GM21526 (cell line): ENCODE data around the gene INAVA.
A peak's percentile ranks its signal among the peaks of the same experiment; 100 is the strongest.

ENCODE experiments used
- ATAC-seq: cut with Tn5 transposase; IDR thresholded peaks from one replicate; pipeline ENCODE4 v1.9.1; 2021; ENCODE audit warnings: moderate library complexity; ENCODE audit not compliant: unreplicated experiment, low FRiP score

Gene INAVA, protein sequence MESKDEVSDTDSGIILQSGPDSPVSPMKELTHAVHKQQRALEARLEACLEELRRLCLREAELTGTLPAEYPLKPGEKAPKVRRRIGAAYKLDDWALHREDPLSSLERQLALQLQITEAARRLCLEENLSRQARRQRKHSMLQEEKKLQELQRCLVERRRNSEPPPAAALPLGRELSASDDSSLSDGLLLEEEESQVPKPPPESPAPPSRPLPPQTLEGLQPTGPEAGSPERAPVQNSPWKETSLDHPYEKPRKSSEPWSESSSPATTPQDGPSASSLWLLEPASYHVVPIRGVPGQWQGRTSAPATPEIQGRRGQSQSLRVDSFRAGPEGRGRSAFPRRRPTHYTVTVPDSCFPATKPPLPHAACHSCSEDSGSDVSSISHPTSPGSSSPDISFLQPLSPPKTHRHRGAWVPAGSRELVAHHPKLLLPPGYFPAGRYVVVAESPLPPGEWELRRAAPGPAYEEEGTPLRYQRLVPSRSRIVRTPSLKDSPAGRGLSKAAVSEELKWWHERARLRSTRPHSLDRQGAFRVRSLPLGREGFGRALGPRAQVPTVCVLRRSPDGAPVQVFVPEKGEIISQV

DNA sequence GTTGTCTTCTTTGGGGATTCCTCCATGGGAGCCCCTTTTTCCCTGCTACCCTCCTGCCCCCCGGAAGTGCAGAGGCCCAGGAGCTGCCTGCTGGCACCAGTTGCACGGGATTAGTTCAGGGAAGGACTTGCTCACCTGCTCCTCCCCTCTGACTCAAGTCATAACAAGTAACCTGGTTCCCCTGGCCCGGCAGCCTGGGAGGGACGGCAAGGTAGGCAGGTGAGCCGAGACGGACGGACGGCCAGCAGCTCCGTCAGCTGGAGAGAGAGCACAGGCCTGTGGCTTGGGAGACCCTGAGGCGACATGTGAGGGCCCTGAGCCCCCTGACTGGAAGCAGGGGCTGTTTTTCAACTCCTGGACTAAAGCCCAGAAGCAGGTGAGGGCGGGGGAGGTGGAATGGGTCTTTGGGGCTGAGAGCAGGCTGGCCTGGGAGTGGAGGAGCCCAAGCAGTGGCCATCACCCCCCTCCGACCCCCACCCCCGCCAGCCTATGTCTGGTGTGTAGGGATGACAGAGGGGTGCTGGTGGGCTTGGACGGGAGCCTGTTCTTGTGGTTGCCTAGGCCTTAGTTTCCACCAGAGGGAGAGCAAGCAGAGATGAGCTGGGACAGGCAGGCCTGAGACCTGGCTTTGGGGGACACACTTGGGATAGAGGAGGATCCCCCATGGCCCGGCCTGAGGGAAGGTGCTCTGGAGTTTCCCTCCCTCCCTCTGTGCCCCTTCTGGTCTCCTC is at the start of gene INAVA:
Gene INAVA, plus strand, starts transcription at position 189 of the 731 bp plus-strand sequence. CDS start 3,501 bp downstream, outside the sequence.
- ATAC-seq: no peak

DNA sequence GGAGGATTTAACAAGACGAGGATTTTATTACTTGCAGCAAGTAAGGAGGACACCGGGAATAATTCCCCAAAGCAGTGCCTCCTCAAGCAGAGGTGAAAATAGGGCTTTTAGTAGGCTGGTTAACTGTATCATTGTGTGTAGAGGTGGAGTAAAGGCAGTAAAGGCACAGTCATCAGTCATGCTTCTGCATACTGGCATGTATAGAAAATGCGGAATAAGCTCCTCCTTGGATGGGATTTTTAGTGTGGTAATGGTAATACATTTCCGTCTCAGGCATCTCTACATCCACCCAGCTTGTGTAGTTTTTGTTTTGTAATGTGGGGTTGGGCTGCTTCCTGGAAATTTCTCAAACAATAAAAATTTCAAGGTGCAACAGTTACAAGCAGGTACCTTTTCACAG is 49.3 kb upstream of the INAVA start:
- no peak for ATAC-seq

DNA sequence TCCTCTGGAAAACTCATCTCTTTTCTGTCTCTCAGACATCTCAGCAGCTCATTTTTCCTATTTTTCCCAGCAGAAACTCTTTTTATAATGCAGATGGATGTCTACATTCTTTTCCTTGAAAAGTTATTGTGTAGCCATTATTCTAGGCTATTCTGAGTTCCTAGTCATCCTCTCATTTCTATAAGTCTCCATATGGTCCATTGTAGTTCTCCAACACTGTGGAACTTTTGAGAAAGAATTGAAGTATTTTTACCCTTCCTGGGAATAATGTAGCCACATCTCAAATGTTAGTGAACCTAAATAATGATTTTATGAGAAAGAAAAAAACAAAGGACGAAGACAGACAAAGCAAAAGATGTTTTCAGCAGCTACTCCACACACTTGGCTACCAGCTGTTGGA is 48.3 kb upstream of the INAVA start:
- no peak for ATAC-seq

DNA sequence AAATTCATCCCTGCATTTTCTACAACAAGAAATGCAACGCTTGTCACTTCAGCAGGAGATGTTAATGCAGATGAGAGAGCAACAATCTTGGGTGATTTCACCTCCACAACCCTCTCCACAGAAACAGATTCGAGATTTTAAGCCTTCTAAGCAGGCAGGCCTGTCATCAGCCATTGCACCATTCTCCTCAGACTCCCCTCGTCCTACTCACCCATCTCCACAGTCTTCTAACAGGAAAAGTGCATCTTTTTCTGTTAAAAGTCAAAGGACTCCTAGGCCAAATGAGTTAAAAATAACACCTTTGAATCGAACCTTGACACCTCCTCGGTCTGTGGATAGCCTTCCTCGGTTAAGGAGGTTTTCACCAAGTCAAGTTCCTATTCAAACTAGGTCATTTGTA is 45.3 kb upstream of the INAVA start:
- no peak for ATAC-seq

DNA sequence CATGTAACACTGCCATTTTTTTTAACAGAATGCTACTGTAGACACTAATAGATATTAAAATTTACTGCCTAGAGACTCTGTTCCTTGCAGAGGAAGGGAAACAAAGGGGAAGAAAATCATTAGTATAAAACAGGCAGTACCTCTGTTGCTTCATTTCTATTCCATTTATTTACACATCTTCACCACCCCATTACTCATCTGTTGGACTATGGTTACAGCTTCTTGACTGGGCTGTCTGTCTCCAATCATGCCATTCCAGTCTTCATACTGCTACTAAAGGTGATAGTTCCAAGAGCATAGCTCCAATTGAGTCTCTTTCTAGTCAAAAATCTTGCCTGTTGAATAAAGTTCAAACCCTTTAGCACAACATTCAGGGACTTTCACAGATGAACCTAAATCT is 44.1 kb upstream of the INAVA start:
- no peak for ATAC-seq

DNA sequence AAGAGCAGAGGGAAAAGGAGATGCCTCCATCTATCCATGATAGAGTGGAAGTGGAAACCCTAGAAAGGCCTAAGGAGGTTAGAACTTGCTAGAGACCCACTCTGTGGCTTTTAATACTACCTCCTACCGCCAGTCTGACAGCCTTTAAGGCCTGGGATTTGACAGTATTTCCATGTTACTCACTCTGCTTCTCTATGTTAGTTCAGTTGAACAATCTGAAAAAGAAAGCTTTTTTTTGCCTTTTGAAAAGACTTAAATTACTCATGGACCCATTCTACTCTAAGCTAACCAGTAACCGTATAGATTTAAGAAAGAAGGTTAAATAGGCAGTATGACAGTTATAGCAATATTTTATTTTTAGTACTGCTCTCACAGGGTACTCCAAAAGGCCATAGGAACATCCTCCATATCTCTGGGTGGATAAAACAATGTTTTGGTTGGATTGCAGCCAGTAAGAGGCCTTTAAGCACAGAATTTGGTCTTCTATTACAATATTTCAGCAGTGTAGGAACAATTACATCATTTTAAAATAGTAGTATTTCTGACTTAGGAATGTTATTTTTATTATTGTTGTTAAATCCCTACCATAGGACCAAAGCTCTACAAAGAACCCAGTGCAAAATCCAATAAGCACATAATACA is 37.9 kb upstream of the INAVA start:
- no peak for ATAC-seq

DNA sequence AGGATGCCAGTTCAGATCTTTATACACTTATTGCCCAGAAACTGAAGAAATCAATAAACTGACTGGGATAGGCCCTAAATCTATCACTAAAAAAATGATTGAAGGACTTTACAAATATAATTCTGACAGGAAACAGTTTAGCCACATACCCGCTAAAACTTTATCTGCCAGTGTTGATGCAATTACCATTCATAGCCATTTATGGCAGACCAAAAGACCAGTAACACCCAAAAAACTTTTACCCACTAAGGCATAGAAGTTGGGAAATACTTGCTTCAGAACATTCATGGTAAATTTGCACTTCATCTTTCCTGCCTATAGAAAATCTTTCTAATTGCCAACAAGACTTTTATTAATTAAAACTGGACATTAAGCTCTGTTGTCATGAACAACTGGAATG is 36.9 kb upstream of the INAVA start:
- no peak for ATAC-seq

DNA sequence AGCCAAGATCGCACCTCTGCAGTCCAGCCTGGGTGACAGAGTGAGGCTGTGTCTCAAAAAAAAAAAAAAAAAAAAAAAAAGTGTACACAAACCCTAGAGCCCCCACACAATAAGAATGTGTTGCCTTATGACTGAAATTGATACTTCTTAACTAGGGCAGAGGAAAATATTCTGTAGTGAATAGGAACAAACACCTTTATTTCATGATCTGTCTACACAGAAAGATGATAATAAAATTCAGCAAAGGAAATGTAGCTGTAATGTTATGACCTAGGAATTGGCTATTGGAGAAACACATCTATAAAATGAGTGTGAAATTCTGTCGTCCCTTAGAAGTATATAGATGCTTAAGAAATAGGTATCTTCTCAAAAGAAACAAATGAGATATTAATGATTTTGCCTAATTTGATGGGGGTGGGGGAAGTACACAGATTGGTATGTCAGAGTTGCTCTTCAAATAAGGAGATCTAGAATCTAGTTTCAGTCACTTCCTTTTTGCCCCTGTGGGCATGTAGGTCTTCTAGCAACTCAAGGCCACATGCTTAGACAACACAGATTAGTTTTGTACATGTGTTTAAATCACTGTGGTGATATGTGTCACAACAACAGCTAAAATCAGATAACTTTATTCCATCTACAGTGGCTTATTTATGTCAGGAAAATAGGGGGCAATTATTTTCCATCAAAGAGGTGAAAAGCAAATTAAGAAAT is 32.6 kb upstream of the INAVA start:
- ATAC-seq: peak; percentile 30

DNA sequence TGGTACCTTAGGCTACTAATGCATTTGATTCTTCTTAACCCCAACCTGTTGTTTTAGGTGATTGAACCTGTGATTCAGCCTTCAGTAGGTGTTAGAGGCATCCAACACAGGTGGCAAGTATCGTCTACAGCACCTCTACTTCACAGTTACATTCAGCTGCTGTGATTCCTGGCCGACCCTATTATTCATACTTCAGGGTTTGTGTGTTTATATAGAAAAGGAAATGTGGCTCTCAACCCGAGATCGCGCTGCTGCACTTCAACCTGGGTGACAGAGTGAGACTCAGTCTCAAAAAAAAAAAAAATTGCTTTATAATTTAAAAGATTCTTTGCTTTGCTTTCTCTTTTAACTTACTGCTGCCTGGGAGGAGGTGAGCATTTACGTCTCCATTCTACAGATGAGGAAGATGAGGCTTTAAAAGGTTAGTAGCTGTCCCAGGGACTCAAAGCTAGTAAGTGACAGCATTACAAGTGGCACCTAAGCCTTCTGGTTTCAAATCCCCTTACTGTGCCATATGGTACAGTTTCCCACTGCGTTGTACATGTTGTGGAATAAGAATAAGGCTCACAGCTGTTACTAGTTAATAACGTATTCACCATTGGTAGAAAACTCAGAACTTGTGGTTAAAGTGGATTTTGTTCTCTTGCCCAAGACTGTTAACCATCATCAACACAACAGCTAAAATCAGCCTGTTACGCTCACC is 31.8 kb upstream of the INAVA start:
- no peak for ATAC-seq

DNA sequence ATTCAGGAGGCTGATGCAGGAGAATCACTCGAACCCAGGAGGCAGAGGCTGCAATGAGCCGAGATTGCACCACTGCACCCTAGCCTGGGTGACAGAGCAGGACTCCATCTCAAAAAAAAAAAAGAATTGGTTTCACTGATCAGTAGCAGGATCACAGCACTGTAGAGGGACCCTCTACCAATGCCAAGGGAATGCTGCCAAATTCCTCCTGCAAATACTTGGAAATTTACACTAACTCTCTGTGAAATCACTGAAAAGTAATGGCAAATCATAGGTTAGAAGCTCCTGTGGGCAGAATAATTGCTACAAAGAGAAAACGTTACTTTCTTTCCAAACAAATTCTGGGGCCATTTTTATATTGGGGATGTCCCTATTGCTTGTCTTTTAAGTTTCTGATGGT is 28.6 kb upstream of the INAVA start:
- ATAC-seq: no peak

DNA sequence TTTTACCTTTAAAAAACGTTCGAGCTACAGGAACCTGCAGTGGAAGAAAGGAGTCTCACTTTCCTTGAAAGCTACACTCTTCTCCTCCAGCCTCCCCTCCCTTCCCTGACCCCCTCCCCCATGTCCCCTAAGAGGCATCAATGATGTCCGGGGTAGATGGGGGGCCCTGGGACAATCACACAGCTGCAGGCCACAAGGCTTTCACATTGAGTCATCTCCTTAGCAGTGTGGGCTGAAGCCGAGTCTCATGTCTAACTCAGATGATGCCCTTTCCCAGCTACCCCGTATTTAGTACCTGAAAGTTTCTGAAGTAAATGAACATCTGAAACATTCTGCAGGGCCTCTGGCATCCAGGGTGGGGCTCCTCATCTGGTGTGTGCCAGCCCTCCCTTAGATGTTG is 28.2 kb upstream of the INAVA start:
- peak; percentile 87 for ATAC-seq

DNA sequence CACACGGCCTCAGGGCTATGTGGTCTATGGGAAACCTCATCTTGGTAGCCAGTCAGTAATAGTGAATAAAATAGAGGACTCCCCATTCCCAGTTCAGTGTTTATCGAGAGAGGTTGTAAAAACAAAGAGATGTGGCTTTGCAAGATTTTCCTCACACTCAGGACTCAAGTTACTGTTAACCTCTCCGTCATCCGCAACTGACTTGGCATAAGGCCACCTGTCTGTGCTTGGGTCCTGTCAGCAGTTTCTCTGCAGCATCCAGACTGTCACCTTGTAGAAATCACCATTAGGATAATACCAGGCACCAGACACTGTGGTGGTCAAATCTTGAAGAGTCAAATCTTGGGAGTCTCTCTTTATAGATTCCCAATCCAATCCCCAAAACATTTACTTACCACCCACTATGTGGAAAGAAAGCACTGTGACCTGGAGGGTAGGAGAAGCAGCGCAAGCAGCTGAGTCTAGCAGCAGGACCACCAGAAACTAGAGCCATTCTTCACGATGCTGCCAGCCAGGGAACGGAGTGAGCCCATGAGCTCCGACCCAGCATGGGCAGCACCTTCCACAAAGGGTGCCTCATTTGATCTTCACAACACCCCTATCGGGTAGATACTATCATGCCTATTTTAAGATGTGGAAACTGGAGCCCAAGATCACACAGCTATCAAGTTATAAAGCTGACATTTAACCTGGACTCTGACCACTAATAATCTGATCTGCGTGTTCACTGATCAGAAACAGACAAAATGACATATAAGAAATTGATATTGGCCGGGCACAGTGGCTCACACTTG is 27.5 kb upstream of the INAVA start:
- no peak for ATAC-seq

DNA sequence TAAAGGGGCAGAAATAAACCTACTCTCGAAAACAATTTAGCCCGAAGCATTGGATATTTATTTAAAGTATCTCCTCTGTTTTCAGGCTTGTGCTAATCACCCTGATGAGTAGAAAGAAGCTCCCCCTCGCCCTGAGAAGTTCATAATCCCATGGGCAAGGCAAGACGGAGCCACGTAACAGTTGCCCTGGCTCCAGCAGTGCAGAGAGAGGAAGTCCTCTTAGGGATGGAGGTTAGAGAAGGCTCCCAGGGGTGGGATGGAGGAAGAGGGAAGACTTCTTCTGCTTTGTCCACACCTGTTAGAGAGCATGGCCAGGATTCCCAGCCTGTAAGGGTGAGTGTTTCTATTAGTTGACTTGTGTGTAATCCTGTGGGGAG is 25.3 kb upstream of the INAVA start:
- ATAC-seq: no peak

DNA sequence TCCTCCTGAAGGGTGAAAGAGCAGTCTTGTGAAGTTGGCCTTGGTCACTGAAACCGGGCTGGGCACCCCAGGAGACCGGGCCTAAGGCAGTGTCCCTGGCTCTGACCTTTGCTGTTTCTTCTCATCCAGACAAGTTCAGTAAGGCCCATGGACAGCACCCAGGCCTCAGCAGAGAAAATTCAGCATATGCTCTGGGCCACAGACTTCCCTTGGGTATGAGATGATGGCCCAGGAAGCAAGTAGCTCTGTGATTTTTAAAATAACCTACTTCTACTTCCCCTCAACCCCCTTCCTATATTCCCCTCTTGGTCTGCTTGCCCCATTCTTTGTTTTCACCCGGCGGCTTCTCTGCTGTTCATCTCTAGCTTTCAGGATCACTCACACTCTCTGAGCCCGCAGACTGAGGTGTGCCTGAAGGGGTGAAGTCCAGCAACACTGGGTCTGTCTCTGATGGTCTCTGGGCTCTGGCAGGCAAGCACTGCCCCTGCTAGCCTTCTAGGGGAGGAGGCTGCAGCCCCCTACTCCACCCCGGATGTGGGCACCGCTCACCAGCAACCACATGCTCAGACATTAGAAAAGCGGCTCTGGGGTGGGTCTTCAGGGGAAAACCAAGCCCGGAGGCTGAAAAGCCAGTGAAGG is 24.8 kb upstream of the INAVA start:
- peak; percentile 45 for ATAC-seq

DNA sequence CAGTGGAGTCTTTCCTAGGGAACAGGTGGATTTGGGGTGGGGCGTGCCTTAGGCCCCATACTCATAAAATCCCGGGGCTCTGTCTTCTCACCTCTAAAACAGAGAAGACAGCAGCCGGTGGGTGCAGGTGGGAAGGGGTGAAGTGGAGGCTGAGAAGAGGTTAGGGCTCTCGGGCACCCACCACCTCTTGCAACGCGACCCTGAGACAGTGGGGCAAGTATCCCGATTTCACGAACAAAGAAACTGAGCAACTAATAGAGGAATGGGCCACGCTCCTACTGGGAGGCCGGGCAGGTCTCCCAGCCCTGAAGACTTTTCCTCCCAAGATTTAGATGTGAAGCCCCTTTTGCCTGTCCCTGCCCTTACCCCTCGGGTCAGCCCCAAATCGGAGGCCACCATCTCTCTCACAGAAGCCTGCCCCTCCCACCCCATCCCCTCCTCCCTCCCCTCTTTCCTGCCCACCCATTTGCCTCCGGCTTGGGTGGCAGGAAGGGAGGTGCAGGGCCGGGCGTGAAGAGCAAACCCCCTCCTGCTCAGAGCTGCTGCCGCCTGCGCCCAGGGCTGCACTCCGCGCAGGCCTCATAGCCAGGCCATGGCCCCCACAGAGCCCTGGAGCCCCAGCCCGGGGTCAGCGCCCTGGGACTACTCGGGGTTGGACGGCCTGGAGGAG is 22.1 kb upstream of the INAVA start, which contains the start of gene GPR25:
Gene GPR25, plus strand, starts transcription at position 536 of the 670 bp plus-strand sequence. Its CDS starts 57 bp downstream, at position 593.
- no peak for ATAC-seq

DNA sequence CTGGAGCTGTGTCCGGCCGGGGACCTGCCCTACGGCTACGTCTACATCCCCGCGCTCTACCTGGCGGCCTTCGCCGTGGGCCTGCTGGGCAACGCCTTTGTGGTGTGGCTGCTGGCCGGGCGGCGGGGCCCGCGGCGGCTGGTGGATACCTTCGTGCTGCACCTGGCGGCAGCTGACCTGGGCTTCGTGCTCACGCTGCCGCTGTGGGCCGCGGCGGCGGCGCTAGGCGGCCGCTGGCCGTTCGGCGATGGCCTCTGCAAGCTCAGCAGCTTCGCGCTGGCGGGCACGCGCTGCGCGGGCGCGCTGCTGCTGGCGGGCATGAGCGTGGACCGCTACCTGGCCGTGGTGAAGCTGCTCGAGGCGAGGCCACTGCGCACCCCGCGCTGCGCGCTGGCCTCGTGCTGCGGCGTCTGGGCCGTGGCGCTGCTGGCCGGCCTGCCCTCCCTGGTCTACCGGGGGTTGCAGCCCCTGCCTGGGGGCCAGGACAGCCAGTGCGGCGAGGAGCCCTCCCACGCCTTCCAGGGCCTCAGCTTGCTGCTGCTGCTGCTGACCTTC is 21.5 kb upstream of the INAVA start:
- ATAC-seq: no peak

DNA sequence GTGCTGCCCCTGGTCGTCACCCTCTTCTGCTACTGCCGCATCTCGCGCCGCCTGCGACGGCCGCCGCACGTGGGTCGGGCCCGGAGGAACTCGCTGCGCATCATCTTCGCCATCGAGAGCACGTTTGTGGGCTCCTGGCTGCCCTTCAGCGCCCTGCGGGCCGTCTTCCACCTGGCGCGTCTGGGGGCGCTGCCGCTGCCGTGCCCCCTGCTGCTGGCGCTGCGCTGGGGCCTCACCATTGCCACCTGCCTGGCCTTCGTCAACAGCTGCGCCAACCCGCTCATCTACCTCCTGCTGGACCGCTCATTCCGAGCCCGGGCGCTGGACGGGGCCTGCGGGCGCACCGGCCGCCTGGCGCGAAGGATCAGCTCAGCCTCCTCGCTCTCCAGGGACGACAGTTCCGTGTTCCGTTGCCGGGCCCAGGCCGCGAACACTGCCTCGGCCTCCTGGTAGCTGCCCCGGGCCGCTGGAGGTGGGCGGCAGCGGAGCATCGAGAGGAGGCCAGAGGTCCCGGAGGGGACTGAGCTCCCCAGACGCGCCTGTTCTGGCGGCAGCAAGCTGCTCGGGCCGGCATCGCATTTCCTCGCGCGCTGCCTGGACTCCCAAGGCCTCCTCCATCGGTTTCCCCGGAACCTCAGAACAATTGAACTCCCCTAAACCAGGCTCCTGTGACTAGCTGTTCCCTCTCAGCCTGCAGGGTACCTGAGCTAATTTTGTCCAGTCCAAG is 20.9 kb upstream of the INAVA start:
- no peak for ATAC-seq
